ENCODE measurements around the gene PLCB4.

DNA sequence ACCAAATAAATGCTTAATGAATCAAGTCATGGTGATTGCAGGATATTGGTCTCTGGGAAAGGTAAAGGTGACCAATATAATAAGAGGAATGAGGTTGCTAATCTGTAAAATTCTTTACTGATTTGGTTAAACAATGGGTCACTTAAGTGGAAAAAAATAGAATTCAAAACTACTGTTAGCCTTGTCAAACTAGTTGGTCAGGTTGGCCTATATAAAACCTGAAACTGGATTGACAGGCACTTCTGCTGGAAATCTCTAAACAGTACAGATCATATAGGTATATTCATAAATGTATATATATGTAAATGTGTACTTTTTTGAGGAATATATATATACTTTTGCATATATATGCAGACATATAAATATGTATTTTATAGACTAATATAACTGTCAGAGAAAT, 19.7 kb downstream of the PLCB4 start:
- TF ChIP-seq CTCF (optimal IDR thresholded peaks at IDR 0.05 in 1 of 3, IDR thresholded peaks at IDR 0.05 in 1 of 3, conservative IDR thresholded peaks at IDR 0.05 in 1 of 3; ENCODE audit: extremely low read depth in 1 of 3, insufficient read depth in 2 of 3, low read length in 3 of 3), result no peak
- no peak for TF ChIP-seq EZH2 (IDR thresholded peaks at IDR 0.05; ENCODE audit: low read length)
